ENCODE measurements around the gene SPATA7. TPM values are rescaled to one million over a fixed set of nuclear protein-coding genes. Genes with fewer than 3 reads are reported as not detected.
A peak's percentile ranks its signal among the peaks of the same experiment; 100 is the strongest.
"Not testable (repeated sequence)": the region's sequence is repeated elsewhere in the genome, so short reads cannot be mapped to it uniquely, and the experiment has no call there.

Gene SPATA7
- 10 to 100 TPM; 25.7 to 26.9 (median 26.1) TPM for polyA plus RNA-seq (ENCODE audit: insufficient read length in 3 of 3)

GRCh38 chr14:88385212-88386101 lies at the start of gene SPATA7:
Gene SPATA7 (plus strand): TSS chr14:88385657. CDS start chr14:88385819, 162 bp downstream.
- DNase-seq (ENCODE audit: low read depth in 3 of 3, low spot score in 2 of 3): peak; percentile 88 to 93 (median 91)

GRCh38 chr14:88340357-88340756 lies 45.1 kb upstream of the SPATA7 start:
- DNase-seq (ENCODE audit: low read depth in 3 of 3, low spot score in 2 of 3): no peak

GRCh38 chr14:88342980-88343379 lies 42.5 kb upstream of the SPATA7 start:
- DNase-seq (ENCODE audit: low read depth in 3 of 3, low spot score in 2 of 3): no peak

GRCh38 chr14:88346048-88346639 lies 39.3 kb upstream of the SPATA7 start:
- DNase-seq (ENCODE audit: low read depth in 3 of 3, low spot score in 2 of 3): no peak

GRCh38 chr14:88348546-88348945 lies 36.9 kb upstream of the SPATA7 start:
- DNase-seq (ENCODE audit: low read depth in 3 of 3, low spot score in 2 of 3): no peak

GRCh38 chr14:88351966-88352691 lies 33.3 kb upstream of the SPATA7 start:
- DNase-seq (ENCODE audit: low read depth in 3 of 3, low spot score in 2 of 3): no peak

- no peak for DNase-seq (ENCODE audit: low read depth in 3 of 3, low spot score in 2 of 3)
These were observed 32.8 kb upstream of the SPATA7 start for GRCh38 chr14:88352698-88353097.

- DNase-seq (ENCODE audit: low read depth in 3 of 3, low spot score in 2 of 3): no peak
These were observed 31.1 kb upstream of the SPATA7 start for GRCh38 chr14:88354358-88354757.

- no peak for DNase-seq (ENCODE audit: low read depth in 3 of 3, low spot score in 2 of 3)
These were observed 26.0 kb upstream of the SPATA7 start for GRCh38 chr14:88359500-88359899.

GRCh38 chr14:88363644-88364043 lies 21.8 kb upstream of the SPATA7 start:
- DNase-seq (ENCODE audit: low read depth in 3 of 3, low spot score in 2 of 3): no peak

- no peak for DNase-seq (ENCODE audit: low read depth in 3 of 3, low spot score in 2 of 3)
These were observed 20.6 kb upstream of the SPATA7 start for GRCh38 chr14:88364710-88365413.

- no peak for DNase-seq (ENCODE audit: low read depth in 3 of 3, low spot score in 2 of 3)
These were observed 16.0 kb upstream of the SPATA7 start for GRCh38 chr14:88369496-88369895.

- DNase-seq (ENCODE audit: low read depth in 3 of 3, low spot score in 2 of 3): no peak
These were observed 5.6 kb upstream of the SPATA7 start for GRCh38 chr14:88379706-88380343.

GRCh38 chr14:88380405-88380804 lies 5.1 kb upstream of the SPATA7 start:
- peak in 1 of 3 donors; percentile 1 for DNase-seq (ENCODE audit: low read depth in 3 of 3, low spot score in 2 of 3)

GRCh38 chr14:88381634-88382033 lies 3.8 kb upstream of the SPATA7 start:
- not testable (repeated sequence) for DNase-seq (ENCODE audit: low read depth in 3 of 3, low spot score in 2 of 3)

- DNase-seq (ENCODE audit: low read depth in 3 of 3, low spot score in 2 of 3): no peak
These were observed 739 bp upstream of the SPATA7 start for GRCh38 chr14:88384718-88385117.

- peak in 1 of 3 donors; percentile 4 for DNase-seq (ENCODE audit: low read depth in 3 of 3, low spot score in 2 of 3)
These were observed 868 bp downstream of the SPATA7 start for GRCh38 chr14:88386256-88386794.

- DNase-seq (ENCODE audit: low read depth in 3 of 3, low spot score in 2 of 3): no peak
These were observed 3.4 kb downstream of the SPATA7 start for GRCh38 chr14:88388741-88389282.

- no peak for DNase-seq (ENCODE audit: low read depth in 3 of 3, low spot score in 2 of 3)
These were observed 7.2 kb downstream of the SPATA7 start for GRCh38 chr14:88392609-88393008.

- DNase-seq (ENCODE audit: low read depth in 3 of 3, low spot score in 2 of 3): no peak
These were observed 25.6 kb downstream of the SPATA7 start for GRCh38 chr14:88411039-88411438.

All from right renal cortex interstitium (tissue), 3 donors.